ENCODE data around the gene TBRG1.

TBRG1 gene

DNA sequence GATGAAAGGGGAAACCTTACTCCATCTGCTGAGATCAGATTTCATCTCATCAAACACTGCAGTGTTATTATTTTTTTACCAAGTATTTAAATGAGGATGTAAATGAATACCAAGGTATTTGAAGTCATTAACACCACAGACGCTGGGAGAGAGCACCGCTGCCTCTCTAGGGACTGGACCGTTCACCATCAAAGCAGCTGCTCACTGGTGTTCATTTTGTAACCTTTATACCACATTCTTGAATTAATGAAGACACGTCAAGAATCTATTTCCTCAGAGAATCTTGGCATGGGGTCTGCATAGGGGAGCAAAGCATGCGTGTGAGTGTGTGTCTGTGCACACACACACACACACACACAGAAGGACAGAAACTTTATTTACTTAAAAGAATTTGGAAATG is 35.2 kb downstream of the TBRG1 start:
- DNase-seq (ENCODE audit: extremely low read depth in 1 of 2, low read depth in 1 of 2): no peak

- DNase-seq (ENCODE audit: extremely low read depth in 1 of 2, low read depth in 1 of 2): no peak
Observed at GRCh38 chr11:124658501-124658900, 35.8 kb downstream of the TBRG1 start.

GRCh38 chr11:124658986-124659385 is 36.3 kb downstream of the TBRG1 start:
- no peak for DNase-seq (ENCODE audit: extremely low read depth in 1 of 2, low read depth in 1 of 2)

- no peak for DNase-seq (ENCODE audit: extremely low read depth in 1 of 2, low read depth in 1 of 2)
Observed at GRCh38 chr11:124661553-124661952, 38.9 kb downstream of the TBRG1 start.

- no peak for DNase-seq (ENCODE audit: extremely low read depth in 1 of 2, low read depth in 1 of 2)
Observed at GRCh38 chr11:124662106-124662505, 39.4 kb downstream of the TBRG1 start.

- DNase-seq (ENCODE audit: extremely low read depth in 1 of 2, low read depth in 1 of 2): no peak
Observed at GRCh38 chr11:124663861-124664260, 41.2 kb downstream of the TBRG1 start.

GRCh38 chr11:124667601-124668000 is 44.9 kb downstream of the TBRG1 start:
- DNase-seq (ENCODE audit: extremely low read depth in 1 of 2, low read depth in 1 of 2): no peak

- no peak for DNase-seq (ENCODE audit: extremely low read depth in 1 of 2, low read depth in 1 of 2)
Observed at GRCh38 chr11:124669193-124669592, 46.5 kb downstream of the TBRG1 start.

DNA sequence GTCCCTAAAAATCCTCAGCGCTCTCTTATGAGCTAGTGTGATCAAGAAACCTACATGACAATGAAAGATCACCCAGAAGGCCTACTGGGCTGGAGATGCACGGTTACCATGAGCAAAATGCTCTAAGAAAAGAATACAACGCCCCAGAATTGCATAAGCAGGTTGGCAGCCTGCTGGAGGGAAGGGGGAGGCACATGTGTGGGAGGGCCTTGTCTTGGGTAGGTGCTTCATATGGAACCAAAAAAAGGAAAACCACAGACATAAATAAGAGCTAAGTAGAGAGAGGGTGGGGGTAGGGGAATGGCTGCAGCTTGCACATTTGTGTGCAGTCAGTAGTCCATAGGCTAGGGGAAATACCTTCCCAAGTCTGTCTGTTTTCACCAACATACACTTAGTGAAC is 48.1 kb downstream of the TBRG1 start:
- no peak for DNase-seq (ENCODE audit: extremely low read depth in 1 of 2, low read depth in 1 of 2)

DNA sequence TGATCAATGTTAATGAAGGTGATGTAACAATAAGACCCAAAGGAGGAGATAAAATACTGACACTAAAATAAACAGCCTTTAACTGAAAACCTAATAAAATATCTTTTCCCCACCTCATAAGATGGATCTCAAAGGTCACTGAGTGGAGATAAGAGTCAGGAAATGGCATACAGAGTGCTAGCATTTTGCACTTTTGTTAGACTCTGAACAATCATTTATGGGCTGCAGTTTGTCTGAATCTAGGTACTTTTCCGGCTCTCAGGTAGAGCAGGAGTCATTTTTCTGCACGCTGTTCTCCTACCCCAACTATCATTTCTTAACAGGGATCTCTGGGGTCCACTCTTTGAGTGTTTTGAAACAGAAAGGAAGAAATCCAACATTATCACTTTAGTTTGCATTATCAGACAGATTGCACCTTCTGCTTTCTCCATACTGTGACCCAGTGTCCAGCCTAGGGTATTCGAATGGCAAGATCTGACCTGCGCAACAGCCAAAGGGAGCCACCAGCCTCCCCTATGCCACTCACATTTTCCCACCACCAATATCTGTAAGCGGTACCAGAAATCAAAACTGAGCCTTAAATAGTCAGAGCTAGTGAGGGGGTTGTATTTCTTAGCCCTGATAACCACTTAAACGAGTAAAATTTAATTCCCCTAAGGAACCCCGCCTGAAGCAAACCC is 50.0 kb downstream of the TBRG1 start:
- DNase-seq (ENCODE audit: extremely low read depth in 1 of 2, low read depth in 1 of 2): no peak

- peak; percentile 42 to 74 for DNase-seq (ENCODE audit: extremely low read depth in 1 of 2, low read depth in 1 of 2)
Observed at GRCh38 chr11:124673333-124674167, 50.9 kb downstream of the TBRG1 start, which contains the start of the genes SIAE and SPA17. Gene SIAE (minus strand): TSS chr11:124673739. CDS start chr11:124673708, 31 bp downstream. Gene SPA17 (plus strand): TSS chr11:124673904. CDS start chr11:124675265, 1,361 bp downstream.

GRCh38 chr11:124674168-124674517 is 51.5 kb downstream of the TBRG1 start:
- no peak for DNase-seq (ENCODE audit: extremely low read depth in 1 of 2, low read depth in 1 of 2)

DNA sequence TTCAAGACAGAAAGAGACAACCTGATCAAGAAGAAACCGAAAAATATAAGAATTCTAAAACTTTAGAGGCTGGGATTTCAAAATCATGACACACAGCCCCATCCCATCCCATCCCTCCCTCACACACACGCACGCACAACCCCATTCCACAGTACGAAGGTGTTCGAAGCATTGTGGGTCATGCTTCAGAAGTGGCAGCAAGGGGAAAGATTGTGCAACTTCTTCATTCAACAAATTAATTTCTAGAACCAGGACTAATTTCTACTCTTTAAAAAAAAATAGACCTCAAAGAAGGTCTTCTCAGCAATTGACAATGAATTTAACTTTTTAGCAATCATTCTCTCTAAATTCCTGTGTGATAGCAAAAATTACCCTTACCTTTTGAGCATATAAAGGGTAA is 51.9 kb downstream of the TBRG1 start:
- DNase-seq (ENCODE audit: extremely low read depth in 1 of 2, low read depth in 1 of 2): no peak

GRCh38 chr11:124676386-124676785 is 53.7 kb downstream of the TBRG1 start:
- DNase-seq (ENCODE audit: extremely low read depth in 1 of 2, low read depth in 1 of 2): no peak

GRCh38 chr11:124678416-124678815 is 55.8 kb downstream of the TBRG1 start:
- no peak for DNase-seq (ENCODE audit: extremely low read depth in 1 of 2, low read depth in 1 of 2)

DNA sequence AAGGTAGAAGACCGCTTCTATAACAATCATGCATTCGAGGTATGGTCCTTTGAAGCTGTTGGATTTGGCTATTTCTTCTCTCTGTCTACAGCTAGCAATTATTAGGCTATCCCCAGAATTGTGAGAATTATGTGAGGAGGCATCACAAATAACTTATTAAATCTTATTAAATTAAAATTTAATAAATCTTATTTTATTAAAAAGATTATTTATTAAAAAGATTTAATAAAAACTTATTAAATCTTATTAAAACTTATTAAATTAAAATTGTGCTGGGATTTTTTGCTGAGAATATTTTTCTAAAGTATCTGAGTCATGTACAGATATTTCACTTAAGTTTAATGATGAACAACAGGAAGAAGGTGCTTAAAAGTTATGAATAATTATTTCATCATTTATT is 58.8 kb downstream of the TBRG1 start:
- no peak for DNase-seq (ENCODE audit: extremely low read depth in 1 of 2, low read depth in 1 of 2)

DNA sequence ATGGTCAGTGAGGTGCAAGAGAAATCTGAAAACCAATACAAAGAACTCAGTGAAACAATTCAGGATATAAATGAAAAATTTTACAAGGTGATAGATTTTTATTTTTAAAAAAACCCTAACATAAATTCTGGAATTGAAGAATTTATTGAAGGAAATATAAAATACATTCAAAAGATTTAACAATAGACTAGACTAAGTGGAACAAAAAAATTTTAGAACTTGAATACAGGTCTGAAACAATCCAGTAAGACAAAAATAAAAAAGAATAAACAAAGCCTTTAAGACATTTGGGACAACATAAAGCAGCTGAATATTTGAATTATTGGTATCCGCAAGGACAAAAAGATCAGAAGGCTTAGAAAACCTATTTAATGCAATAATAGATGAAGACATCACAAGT is 59.8 kb downstream of the TBRG1 start:
- no peak for DNase-seq (ENCODE audit: extremely low read depth in 1 of 2, low read depth in 1 of 2)
